ENCODE results near the gene MICU2. TPM values are rescaled to one million over a fixed set of nuclear protein-coding genes. Genes with fewer than 3 reads are reported as not detected.
A peak's percentile ranks its signal among the peaks of the same experiment; 100 is the strongest.

Gene MICU2
- total RNA-seq, 1 donor from 2014 or later: 61.9 TPM

DNA sequence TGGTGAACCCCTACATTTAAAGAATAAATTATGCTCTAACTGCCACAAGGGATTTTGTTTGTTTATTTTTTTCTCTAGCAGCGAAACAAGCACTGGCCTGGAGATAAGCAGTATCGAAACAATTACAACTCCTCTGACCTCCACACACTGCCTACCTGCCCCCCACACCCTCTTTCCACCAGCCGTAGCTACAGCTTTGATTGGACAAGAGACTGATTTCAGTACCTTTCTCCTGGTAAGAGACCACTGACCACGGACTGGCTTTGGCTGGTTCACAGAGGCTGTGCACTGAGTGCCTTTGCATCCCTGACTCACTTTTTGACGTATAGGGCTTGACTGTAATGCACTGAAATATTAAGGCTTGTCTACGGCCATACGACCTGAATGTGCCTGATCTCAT is 137.4 kb downstream of the MICU2 start:
- Histone ChIP-seq H3K4me1 (no peaks in the 10 kb centered on the region), H3K9me3 (no peaks in the 10 kb centered on the region), H3K27ac (no peak overlapping the region), H3K36me3 (no peaks in the 10 kb centered on the region), H3K27me3 (no peaks in the 10 kb centered on the region), H3K4me3 (no peak overlapping the region)
- TF ChIP-seq POLR2AphosphoS5 (IDR thresholded peaks at IDR 0.05; ENCODE audit: insufficient read depth in 1 of 2, low read depth in 1 of 2) (no peak), POLR2A (IDR thresholded peaks at IDR 0.05) (no peak)
- TF ChIP-seq, protein P1, sequence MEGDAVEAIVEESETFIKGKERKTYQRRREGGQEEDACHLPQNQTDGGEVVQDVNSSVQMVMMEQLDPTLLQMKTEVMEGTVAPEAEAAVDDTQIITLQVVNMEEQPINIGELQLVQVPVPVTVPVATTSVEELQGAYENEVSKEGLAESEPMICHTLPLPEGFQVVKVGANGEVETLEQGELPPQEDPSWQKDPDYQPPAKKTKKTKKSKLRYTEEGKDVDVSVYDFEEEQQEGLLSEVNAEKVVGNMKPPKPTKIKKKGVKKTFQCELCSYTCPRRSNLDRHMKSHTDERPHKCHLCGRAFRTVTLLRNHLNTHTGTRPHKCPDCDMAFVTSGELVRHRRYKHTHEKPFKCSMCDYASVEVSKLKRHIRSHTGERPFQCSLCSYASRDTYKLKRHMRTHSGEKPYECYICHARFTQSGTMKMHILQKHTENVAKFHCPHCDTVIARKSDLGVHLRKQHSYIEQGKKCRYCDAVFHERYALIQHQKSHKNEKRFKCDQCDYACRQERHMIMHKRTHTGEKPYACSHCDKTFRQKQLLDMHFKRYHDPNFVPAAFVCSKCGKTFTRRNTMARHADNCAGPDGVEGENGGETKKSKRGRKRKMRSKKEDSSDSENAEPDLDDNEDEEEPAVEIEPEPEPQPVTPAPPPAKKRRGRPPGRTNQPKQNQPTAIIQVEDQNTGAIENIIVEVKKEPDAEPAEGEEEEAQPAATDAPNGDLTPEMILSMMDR (IDR thresholded peaks at IDR 0.05): no peak
- DNase-seq (ENCODE audit: extremely low spot score in 2 of 2): peak in 1 of 2 donors; percentile 40
- intact Hi-C loops (cut with DNase I): no loop called here

DNA sequence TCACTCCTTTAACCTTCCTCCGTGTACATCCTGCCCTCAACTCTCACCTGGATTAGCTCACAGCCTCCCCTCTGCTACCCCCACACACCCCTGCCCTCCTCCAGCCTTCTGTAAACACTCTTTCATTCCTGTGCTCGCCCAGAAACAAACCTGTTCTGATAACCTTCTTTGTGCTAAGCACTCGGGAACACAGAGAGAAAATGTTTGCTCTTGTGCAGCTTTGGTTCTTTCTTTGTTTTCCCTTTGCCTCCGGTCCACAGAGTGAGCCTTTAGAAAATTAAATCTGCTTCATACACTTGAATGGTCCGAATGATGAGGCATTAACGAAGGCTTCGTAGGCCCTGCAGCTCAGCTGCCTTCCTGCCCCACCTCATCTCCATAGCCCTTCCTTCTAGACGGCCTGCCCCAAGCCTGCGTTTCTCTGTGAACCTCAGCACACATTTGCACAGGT is 138.2 kb downstream of the MICU2 start:
- intact Hi-C loops (cut with DNase I): no loop called here
- H3K36me3 ChIP-seq: no peaks in the 10 kb centered on the region
- DNase-seq (ENCODE audit: extremely low spot score in 2 of 2): no peak

DNA sequence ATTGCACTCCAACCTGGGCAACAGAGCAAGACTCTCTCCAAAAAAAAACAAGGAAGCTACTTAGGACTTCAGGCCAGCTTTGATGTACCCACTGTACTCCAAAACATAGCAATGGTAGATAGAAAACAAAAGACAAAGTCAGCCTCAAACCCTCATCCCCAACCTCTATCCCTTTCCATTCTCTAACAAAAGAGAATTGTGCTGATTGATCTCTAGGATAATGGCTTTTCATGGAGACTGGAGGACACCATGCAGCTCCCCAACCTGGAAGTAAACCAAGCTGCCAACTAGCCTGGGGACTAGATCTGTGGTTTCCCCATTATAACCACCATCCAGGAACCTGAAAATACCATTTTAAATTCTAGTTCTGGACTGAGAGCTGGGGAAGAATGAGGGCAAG is 140.5 kb downstream of the MICU2 start:
- no peak for DNase-seq (ENCODE audit: extremely low spot score in 2 of 2)
- Histone ChIP-seq H3K27me3 (no peaks in the 10 kb centered on the region), H3K36me3 (no peaks in the 10 kb centered on the region), H3K4me3 (no peak overlapping the region), H3K9me3 (no peaks in the 10 kb centered on the region), H3K4me1 (no peaks in the 10 kb centered on the region), H3K27ac (no peak overlapping the region)
- intact Hi-C loops (cut with DNase I): no loop called here
- TF ChIP-seq POLR2AphosphoS5 (IDR thresholded peaks at IDR 0.05; ENCODE audit: insufficient read depth in 1 of 2, low read depth in 1 of 2): no peak
- TF ChIP-seq POLR2A (IDR thresholded peaks at IDR 0.05): no peak
- TF ChIP-seq, protein P1 (IDR thresholded peaks at IDR 0.05): no peak

More for the DNA sequence above, 138.2 kb downstream of the MICU2 start:
- H3K4me3 ChIP-seq: no peak overlapping the region
- no peaks in the 10 kb centered on the region for H3K9me3 ChIP-seq
- no peak overlapping the region for H3K27ac ChIP-seq
- TF ChIP-seq POLR2A (IDR thresholded peaks at IDR 0.05) (no peak), POLR2AphosphoS5 (IDR thresholded peaks at IDR 0.05; ENCODE audit: insufficient read depth in 1 of 2, low read depth in 1 of 2) (no peak)
- TF ChIP-seq, protein P1 (IDR thresholded peaks at IDR 0.05): no peak
- no peaks in the 10 kb centered on the region for H3K4me1 ChIP-seq
- no peaks in the 10 kb centered on the region for H3K27me3 ChIP-seq

DNA sequence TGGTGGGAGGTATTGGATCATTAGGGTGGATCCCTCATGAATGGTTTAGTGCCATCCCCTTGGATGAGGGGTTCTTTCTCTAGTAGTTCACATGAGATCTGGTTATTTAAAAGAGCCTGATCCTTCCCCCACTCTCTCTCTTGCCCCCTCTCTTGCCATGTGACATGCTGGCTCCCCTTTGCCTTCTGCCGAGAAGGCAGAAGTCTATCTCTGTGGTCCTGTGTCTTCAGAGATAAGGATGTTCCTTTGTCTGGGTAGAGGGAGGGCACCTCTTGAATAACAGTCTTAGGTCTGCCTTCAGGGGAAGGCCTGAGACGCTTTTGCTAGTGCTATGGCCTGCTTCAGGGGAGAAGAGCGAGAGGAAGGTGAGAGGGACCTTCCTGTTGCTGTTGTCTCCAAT is 142.8 kb downstream of the MICU2 start:
- no peaks in the 10 kb centered on the region for H3K27me3 ChIP-seq
- H3K27ac ChIP-seq: no peak overlapping the region
- TF ChIP-seq POLR2AphosphoS5 (IDR thresholded peaks at IDR 0.05; ENCODE audit: insufficient read depth in 1 of 2, low read depth in 1 of 2) (no peak), POLR2A (IDR thresholded peaks at IDR 0.05) (no peak)
- TF ChIP-seq, protein P1 (IDR thresholded peaks at IDR 0.05): no peak
- peaks cover 19% of the 10 kb centered on the region for H3K4me1 ChIP-seq
- H3K4me3 ChIP-seq: no peak overlapping the region
- DNase-seq (ENCODE audit: extremely low spot score in 2 of 2): no peak
- no peaks in the 10 kb centered on the region for H3K9me3 ChIP-seq
- intact Hi-C loops (cut with DNase I): no loop called here
- no peaks in the 10 kb centered on the region for H3K36me3 ChIP-seq

DNA sequence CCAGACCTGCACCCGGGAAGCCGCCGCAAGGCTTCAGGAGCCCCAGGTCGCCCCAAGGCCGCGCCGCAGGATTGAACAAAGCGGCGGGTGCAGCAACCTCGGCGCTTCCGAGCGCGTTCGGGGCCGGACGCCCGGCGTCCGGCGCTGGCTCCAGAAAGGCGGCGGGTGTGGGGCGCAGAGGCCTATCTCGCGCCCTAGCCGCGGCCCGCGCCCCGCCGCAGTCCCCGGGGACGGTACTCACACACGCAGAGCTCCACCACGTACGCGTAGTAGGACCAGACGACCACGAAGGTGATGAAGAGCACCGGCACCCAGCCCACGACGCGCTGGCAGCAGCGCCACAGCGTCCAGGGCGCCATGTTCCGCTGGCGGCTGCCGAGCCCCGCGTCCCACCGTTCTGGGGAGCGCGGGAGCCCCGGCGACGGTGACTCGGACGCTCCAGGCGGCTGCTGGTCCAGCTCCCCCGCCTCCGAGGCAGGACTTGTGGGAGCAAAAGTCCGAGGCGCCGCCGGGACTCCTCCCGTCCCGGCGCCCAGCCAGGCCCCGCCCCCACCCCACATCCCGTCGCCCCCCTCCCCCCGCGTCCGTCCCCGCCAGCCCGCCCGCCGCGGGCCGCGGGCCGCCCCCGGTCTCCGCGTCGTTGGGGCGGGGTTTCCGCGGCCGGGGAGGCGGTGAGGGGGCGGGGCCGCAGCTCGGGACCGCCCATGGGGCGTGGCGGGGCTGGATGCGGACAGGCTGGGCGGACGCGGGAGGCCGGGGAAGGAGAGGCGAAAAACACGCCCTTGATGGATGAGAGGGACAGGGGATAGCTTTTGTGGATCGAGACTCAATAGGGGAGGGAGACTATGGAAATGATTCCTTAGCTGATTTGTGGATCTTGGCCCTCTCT is 144.9 kb downstream of the MICU2 start, which contains the start of gene ZDHHC20:
Gene ZDHHC20, minus strand, starts transcription at position 491 of the 889 bp plus-strand sequence. Its CDS starts 132 bp downstream, at position 359.
- no peaks in the 10 kb centered on the region for H3K27me3 ChIP-seq
- no peaks in the 10 kb centered on the region for H3K36me3 ChIP-seq
- H3K9me3 ChIP-seq: no peaks in the 10 kb centered on the region
- H3K4me1 ChIP-seq: peaks cover 19% of the 10 kb centered on the region
- peak within 1 kb of the TSS; percentile 95 for H3K27ac ChIP-seq
- TF ChIP-seq POLR2AphosphoS5 (IDR thresholded peaks at IDR 0.05; ENCODE audit: insufficient read depth in 1 of 2, low read depth in 1 of 2) (peak in 1 of 2 donors; percentile 83), POLR2A (IDR thresholded peaks at IDR 0.05) (peak in 1 of 2 donors; percentile 63)
- TF ChIP-seq, protein P1 (IDR thresholded peaks at IDR 0.05): no peak
- intact Hi-C loops (cut with DNase I): no loop called here
- no peak for DNase-seq (ENCODE audit: extremely low spot score in 2 of 2)
- H3K4me3 ChIP-seq: peak within 1 kb of the TSS; percentile 80 to 88
